Measurements from ENCODE around the gene UBE2F. TPM values are rescaled to one million over a fixed set of nuclear protein-coding genes. Genes with fewer than 3 reads are reported as not detected.

Gene UBE2F
- total and polyA plus RNA-seq, 7 donors: 50.7 to 115 (median 67.8) TPM

GRCh38 chr2:238069877-238070276 lies 103.1 kb downstream of the UBE2F start:
- intact Hi-C loops (cut with DNase I): no loop called here
- H3K4me1 ChIP-seq: no peaks in the 10 kb centered on the region
- peaks cover 0 to 54% (median 21%) of the 10 kb centered on the region in 4 donors for H3K36me3 ChIP-seq
- no peaks in the 10 kb centered on the region for H3K27me3 ChIP-seq
- H3K4me3 ChIP-seq: no peak overlapping the region
- H3K27ac ChIP-seq: no peak overlapping the region
- 94 to 96% methylated on average over 9 of the region's 9 CpGs for WGBS, 2 donors
- TF ChIP-seq CTCF (IDR thresholded peaks at IDR 0.05) (no peak), POLR2AphosphoS5 (IDR thresholded peaks at IDR 0.05) (no peak), EP300 (IDR thresholded peaks at IDR 0.05) (no peak), POLR2A (IDR thresholded peaks at IDR 0.05) (no peak)
- DNase-seq: no peak
- H3K9me3 ChIP-seq: no peaks in the 10 kb centered on the region

DNA sequence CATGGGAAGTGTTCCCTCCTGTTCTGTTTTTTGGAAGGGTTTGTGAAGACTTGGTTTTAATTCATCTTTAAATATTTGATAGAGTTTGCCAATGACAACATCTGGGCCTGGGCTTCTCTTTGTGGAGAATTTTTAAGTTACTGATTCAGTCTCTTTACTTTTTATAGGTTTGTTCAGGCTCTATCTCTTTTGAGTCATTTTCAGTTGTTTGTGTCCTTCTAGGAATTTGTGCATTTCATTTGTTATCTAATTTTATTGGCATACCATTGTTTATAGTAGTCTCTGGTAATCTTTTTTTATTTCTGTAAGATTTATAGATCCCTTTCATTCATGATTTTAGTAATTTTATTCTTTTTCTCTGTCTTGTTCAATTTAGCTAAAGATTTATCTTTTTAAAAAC lies 108.6 kb downstream of the UBE2F start:
- Histone ChIP-seq H3K36me3 (peaks cover 0 to 13% (median 2%) of the 10 kb centered on the region in 4 donors), H3K27me3 (no peaks in the 10 kb centered on the region), H3K4me1 (no peaks in the 10 kb centered on the region), H3K9me3 (no peaks in the 10 kb centered on the region), H3K27ac (no peak overlapping the region), H3K4me3 (no peak overlapping the region)
- TF ChIP-seq POLR2A (IDR thresholded peaks at IDR 0.05) (no peak), EP300 (IDR thresholded peaks at IDR 0.05) (no peak), POLR2AphosphoS5 (IDR thresholded peaks at IDR 0.05) (no peak), CTCF (IDR thresholded peaks at IDR 0.05) (no peak)
- no peak for DNase-seq
- intact Hi-C loops (cut with DNase I): no loop called here

GRCh38 chr2:238077292-238077691 lies 110.5 kb downstream of the UBE2F start:
- no peak overlapping the region for H3K27ac ChIP-seq
- intact Hi-C loops (cut with DNase I): no loop called here
- peaks cover 0 to 17% (median 4%) of the 10 kb centered on the region in 4 donors for H3K36me3 ChIP-seq
- DNase-seq: no peak
- peaks cover 0 to 2% (median 0%) of the 10 kb centered on the region in 4 donors for H3K4me1 ChIP-seq
- H3K4me3 ChIP-seq: no peak overlapping the region
- WGBS, 2 donors: 98 to 99% methylated on average over 1 of the region's 1 CpG
- TF ChIP-seq EP300 (IDR thresholded peaks at IDR 0.05) (no peak), POLR2AphosphoS5 (IDR thresholded peaks at IDR 0.05) (no peak), POLR2A (IDR thresholded peaks at IDR 0.05) (no peak), CTCF (IDR thresholded peaks at IDR 0.05) (no peak)
- H3K27me3 ChIP-seq: no peaks in the 10 kb centered on the region
- H3K9me3 ChIP-seq: no peaks in the 10 kb centered on the region

DNA sequence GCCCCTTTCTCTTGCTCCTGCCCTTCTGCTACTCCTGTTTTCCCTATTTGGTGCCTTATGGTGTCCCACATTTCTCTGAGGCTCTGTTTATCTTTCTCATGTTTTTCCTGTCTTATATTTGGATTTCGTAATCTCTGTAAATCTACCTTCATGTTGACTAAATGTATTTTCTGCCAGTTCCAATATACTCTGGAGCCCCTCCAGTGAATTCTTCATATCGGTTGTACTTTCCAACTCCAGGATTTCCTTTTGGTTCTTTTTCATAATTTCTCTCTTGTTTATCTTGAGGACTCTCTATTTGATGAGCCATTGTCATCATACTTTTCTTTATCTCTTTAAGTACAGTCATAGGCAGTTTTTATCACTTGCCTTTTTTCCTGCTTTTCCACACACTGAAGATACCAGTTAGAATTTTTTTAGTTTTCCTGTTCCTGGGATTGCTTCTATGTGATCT lies 113.1 kb downstream of the UBE2F start:
- WGBS, 2 donors: 65 to 94% methylated on average over 2 of the region's 2 CpGs
- intact Hi-C loops (cut with DNase I): no loop called here

More for the DNA sequence above, 113.1 kb downstream of the UBE2F start:
- H3K4me1 ChIP-seq: peaks cover 0 to 4% (median 0%) of the 10 kb centered on the region in 4 donors
- no peak for DNase-seq
- no peaks in the 10 kb centered on the region for H3K27me3 ChIP-seq
- no peak overlapping the region for H3K27ac ChIP-seq
- peaks cover 0 to 33% (median 6%) of the 10 kb centered on the region in 4 donors for H3K36me3 ChIP-seq
- no peaks in the 10 kb centered on the region for H3K9me3 ChIP-seq
- H3K4me3 ChIP-seq: no peak overlapping the region
- TF ChIP-seq POLR2A (IDR thresholded peaks at IDR 0.05) (no peak), POLR2AphosphoS5 (IDR thresholded peaks at IDR 0.05) (no peak), EP300 (IDR thresholded peaks at IDR 0.05) (no peak), CTCF (IDR thresholded peaks at IDR 0.05) (no peak)
